HL-60/S4 (cell line): Measurements from ENCODE around the gene ARHGEF6.
"Not testable (repeated sequence)": the region's sequence is repeated elsewhere in the genome, so short reads cannot be mapped to it uniquely, and the experiment has no call there.

Experiments
- in situ Hi-C: fragments of 300-500 bp; cut with MboI; formaldehyde crosslinking; loops from 2 replicates; pipeline ENCODE4 v1.14.3; 2022; ENCODE audit warnings: low sequenced_read_pairs

ARHGEF6 gene, protein sequence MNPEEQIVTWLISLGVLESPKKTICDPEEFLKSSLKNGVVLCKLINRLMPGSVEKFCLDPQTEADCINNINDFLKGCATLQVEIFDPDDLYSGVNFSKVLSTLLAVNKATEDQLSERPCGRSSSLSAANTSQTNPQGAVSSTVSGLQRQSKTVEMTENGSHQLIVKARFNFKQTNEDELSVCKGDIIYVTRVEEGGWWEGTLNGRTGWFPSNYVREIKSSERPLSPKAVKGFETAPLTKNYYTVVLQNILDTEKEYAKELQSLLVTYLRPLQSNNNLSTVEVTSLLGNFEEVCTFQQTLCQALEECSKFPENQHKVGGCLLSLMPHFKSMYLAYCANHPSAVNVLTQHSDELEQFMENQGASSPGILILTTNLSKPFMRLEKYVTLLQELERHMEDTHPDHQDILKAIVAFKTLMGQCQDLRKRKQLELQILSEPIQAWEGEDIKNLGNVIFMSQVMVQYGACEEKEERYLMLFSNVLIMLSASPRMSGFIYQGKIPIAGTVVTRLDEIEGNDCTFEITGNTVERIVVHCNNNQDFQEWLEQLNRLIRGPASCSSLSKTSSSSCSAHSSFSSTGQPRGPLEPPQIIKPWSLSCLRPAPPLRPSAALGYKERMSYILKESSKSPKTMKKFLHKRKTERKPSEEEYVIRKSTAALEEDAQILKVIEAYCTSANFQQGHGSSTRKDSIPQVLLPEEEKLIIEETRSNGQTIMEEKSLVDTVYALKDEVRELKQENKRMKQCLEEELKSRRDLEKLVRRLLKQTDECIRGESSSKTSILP

DNA sequence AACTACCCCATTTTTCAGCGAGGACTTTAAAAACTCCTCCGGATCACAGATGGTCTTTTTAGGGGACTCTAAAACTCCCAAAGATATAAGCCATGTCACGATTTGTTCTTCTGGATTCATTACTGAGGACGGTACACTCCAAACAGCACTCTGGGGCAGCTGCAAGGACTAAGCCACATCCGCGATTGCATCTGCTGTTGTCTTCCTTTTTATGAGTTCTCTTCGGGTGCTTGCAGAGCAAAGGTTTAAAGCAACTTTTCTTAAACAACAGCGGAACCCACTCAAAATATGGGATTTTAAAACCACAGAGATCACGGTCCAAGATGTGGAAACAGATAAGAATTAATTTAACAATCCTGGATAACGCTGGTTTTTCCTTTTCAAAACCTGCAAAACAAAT is at the start of gene ARHGEF6:
ARHGEF6 (minus strand) TSS at position 170 of the 400 bp plus-strand sequence; CDS start at position 120, 50 bp downstream.
- in situ Hi-C loops, result no loop called here

DNA sequence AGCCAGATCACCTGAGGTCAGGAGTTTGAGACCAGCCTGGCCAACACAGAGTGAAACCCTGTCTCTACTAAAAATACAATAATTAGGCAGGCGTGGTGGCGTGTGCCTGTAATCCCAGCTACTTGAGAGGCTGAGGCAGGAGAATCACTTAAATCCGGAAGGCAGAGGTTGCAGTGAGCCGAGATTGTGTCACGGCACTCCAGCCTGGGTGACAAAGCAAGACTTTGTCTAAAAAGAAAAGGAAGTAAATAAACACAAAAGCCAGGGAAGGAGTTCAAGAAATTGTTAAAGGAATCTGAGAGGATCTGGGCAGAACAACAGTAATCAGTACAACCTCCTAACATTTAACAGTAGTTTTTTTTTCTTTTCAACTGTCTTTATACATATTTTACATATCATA is 48.7 kb upstream of the ARHGEF6 start:
- in situ Hi-C loops, result no loop called here

DNA sequence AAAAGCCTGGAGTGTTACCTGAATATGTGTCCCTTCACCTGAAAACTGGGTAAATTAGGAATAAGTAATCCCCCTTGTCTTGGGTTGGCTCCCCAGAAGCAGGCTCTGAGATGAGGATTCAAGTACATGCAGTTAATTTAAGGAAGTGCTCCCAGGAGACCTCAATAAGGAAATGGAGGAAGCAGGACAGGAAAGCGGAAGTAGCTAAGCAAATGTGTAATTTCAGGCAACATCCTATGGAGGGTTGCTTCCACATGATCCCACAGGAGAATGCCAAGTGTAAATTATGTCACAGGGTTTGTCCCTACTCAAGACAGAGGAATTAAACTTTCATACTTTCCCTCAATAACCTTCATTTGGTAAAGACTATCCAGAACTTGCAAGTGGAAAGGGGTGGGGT is 48.1 kb upstream of the ARHGEF6 start:
- in situ Hi-C loops, result no loop called here

GRCh38 chrX:136827026-136827425 is 46.3 kb upstream of the ARHGEF6 start:
- in situ Hi-C loops, result no loop called here

DNA sequence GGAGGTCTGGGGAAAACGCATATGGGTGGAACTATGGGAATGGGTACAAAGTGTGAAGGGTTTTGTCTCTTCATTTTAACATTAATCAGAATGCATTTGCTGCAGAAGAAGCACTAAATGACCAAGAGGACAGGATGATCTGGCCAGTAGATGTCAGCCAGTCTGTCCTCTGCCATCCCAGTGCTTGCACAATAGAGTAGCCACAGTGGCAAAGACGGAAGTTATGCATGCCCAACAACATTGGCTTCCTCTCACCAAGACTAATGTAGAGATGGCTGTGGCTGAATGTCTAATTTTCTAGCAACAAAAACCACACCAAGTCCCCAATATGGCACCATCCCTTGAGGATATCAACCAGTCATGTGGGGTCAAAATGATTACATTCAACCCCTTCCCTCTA is 45.0 kb upstream of the ARHGEF6 start:
- in situ Hi-C loops, result no loop called here

DNA sequence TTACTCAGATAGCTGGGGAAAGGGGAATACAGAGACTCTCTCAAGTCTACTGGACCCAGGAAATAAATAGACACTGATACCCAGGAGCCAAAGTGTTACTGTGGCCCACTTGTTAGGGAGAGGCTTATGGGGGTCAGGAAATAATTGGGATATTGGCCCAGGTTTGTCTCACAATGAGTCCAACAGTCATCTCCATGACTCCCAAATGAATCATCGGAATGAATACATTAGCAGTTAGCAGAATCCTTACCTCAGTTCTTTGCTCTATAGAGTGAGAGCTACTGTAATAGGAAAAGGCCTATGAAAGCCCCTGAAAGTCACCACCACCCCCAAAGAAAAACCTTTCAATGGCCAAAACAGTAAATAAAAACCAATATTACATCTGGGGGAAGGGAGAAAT is 42.4 kb upstream of the ARHGEF6 start:
- in situ Hi-C loops, result no loop called here

DNA sequence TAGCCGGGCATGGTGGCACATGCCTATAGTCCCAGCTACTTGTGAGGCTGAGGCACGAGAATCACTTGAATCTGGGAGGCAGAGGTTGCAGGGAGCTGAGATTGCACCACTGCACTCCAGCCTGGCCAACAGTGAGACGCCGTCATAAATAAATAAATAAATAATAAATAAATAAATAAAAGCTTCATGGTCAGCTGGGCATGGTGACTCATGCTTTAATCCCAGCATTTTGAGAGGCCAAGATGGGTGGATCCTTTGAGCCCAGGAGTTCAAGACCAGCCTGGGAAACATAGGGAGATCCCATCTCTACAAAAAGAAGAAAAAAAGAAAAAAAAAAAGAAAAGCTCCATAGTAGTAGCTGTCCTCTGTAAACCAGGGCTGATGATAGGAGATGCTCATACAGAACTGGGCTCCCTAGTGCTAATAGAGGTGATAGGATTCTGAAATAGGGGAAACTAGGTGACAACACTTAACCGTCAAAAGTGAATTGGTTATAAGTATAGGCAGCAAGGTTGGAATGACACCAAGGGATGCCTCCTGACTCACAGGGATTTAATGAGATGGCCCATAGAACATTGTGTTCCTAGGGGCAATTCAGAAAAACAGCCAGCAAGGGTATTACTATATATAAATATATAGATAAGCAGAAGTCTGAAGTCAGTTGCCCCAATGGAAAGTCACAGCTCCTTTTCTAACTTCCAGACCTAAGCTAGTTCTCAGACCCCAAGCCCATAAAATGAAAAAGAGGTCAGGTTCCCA is 41.8 kb upstream of the ARHGEF6 start:
- in situ Hi-C loops, result no loop called here

DNA sequence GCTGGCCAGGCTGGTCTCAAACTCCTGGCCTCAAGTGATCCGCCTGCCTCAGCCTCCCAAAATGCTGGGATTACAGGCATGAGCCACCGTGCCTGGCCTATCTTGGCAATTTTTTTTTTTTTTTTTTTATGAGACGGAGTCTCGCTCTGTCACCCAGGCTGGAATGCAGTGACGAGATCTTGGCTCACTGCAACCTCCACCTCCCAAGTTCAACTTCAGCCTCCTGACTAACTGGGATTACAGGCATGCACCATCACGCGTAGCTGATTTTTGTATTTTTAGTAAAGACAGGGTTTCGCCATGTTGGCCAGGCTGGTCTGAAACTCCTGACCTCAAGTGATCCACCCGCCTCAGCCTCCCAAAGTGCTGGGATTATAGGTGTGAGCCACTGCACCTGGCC is 39.0 kb upstream of the ARHGEF6 start:
- in situ Hi-C loops, result not testable (repeated sequence)

- in situ Hi-C loops, result no loop called here
These were observed 38.4 kb upstream of the ARHGEF6 start for GRCh38 chrX:136819031-136819703.

- in situ Hi-C loops, result no loop called here
These were observed 36.2 kb upstream of the ARHGEF6 start for GRCh38 chrX:136816975-136817374.

- in situ Hi-C loops, result no loop called here
These were observed 34.4 kb upstream of the ARHGEF6 start for GRCh38 chrX:136814847-136815750.

DNA sequence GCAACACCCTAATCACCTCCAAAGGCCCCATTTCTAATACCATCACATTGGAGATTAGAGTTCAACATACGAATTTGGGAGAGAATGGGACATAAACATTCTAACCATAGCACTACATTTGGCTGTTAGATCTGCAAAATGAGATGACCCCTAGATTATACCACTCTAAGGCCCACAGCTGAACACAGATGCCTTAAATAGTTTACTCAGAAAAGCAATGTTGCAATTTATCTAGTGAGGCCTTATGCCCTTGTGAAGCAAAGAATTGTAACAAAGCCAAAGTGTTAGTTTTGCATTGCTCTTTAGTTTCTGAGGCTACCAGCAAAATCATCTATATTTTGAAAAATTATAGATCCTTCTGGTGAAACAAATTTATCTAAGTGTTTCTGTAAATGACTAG is 31.6 kb upstream of the ARHGEF6 start:
- in situ Hi-C loops, result no loop called here

GRCh38 chrX:136810493-136810892 is 29.8 kb upstream of the ARHGEF6 start:
- in situ Hi-C loops, result no loop called here

DNA sequence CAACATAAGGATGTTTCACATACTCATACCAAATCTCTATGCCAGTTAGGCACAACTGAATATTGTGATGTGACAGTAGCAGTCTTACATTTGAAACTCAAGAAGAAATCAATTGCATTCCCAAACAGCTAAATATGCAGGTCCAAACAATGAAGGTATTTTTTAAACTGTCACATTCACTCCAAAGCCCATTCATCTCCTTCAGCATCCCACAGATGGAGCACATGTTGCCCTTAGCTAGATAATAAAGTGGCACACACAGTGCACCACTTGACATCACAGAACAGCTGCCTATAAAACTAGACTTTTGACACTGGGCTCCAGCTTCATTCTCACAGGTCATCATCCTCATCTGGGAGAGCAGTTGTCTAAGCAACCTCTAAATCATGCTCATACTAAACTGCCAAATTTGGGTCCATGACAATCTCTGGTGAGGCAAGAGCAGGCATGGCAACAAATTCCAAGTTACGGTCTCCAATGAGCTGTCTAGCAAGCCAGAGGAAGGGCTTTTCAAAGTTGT is 26.2 kb upstream of the ARHGEF6 start:
- in situ Hi-C loops, result no loop called here

DNA sequence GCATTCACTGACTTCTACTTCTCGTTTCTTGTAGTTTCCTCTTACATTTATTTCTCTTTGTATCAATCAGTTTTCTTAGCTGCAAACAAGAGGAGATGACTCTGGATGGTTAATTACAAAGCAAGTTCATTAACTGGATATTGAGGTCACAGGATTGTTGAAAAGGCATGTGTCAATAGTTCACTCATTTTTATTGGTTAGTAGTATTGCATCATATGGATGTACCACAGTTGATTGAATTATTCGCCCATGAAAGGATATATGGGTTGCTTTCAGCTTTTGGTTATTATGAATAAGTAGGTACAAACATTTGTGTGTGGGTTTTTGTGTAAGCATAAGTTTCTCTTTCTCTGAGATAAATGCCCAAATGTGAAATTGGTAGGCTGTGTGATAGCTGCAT is 21.8 kb upstream of the ARHGEF6 start:
- in situ Hi-C loops, result no loop called here

- in situ Hi-C loops, result no loop called here
These were observed 17.1 kb upstream of the ARHGEF6 start for GRCh38 chrX:136797787-136798186.

DNA sequence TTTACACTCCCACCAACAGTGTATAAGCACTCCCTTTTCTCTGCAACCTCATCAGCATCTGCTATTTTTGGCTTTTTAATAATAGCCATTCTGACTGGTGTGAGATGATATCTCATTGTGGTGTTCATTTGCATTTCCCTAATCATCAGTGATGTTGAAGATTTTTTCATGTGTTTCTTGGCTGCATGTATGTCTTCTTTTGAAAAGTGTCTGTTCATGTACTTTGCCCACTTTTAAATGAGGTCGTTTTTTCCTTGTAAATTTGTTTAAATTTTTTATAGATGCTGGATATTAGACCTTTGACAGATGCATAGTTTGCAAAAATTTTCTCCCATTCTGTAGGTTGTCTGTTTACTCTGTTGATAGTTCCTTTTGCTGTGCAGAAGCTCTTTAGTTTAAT is 14.4 kb upstream of the ARHGEF6 start:
- in situ Hi-C loops, result not testable (repeated sequence)

DNA sequence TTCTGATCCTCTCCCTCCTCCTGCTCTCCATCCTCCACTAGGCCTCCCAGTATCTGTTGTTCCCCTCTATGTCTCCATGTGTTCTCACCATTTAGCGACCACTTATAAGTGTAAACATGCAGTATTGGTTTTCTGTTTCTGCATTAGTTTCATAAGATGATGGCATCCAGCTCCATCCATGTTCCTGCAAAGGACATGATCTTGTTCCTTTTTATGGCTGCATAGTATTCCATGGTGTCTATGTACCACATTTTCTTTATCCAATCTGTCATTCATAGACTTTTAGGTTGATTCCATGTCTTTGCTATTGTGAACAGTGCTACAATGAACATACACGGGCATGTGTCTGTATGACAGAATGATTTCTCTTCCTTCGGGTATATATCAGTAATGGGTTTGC is 13.9 kb upstream of the ARHGEF6 start:
- in situ Hi-C loops, result not testable (repeated sequence)

- in situ Hi-C loops, result no loop called here
These were observed 13.3 kb upstream of the ARHGEF6 start for GRCh38 chrX:136794080-136794479.

GRCh38 chrX:136789856-136790255 is 9.1 kb upstream of the ARHGEF6 start:
- in situ Hi-C loops, result no loop called here
